HUES48 (cell line): ENCODE data around the gene RBMS1.
A peak's percentile ranks its signal among the peaks of the same experiment; 100 is the strongest.

Source experiments
- H3K27ac ChIP-seq: one replicate; pipeline ENCODE4 v1.7.0; 2013; ENCODE audit warnings: low read depth, low read length, inconsistent platforms
- H3K27me3 ChIP-seq: 2 replicates; pipeline ENCODE4 v1.6.1; 2013; ENCODE audit warnings: mild to moderate bottlenecking, low read length; ENCODE audit not compliant: control insufficient read depth, insufficient read depth
- H3K36me3 ChIP-seq: 2 replicates; pipeline ENCODE4 v1.6.1; 2013; ENCODE audit warnings: low read length; ENCODE audit not compliant: control insufficient read depth, insufficient read depth
- H3K4me1 ChIP-seq: 2 replicates; pipeline ENCODE4 v1.6.1; 2013; ENCODE audit warnings: mild to moderate bottlenecking, low read length; ENCODE audit not compliant: control insufficient read depth, insufficient read depth
- H3K4me3 ChIP-seq: 2 replicates; pipeline ENCODE4 v1.5.1; 2013; ENCODE audit warnings: mild to moderate bottlenecking, low read depth, low read length
- H3K9ac ChIP-seq: 2 replicates; pipeline ENCODE4 v1.6.1; 2013; ENCODE audit warnings: mild to moderate bottlenecking, low read depth, low read length, moderate library complexity
- H3K9me3 ChIP-seq: 2 replicates; pipeline ENCODE4 v1.6.1; 2013; ENCODE audit warnings: low read length; ENCODE audit not compliant: control insufficient read depth, insufficient read depth

RBMS1 gene

GRCh38 chr2:160493227-160494028, at the start of gene RBMS1:
Gene RBMS1, minus strand, starts transcription at chr2:160493807. Its CDS starts 444 bp downstream, at chr2:160493363.
- Histone ChIP-seq H3K4me1 (peaks cover 42% of the 10 kb centered on the region), H3K9ac (peak within 1 kb of the TSS; percentile 76), H3K4me3 (peak within 1 kb of the TSS; percentile 84), H3K36me3 (no peaks in the 10 kb centered on the region), H3K27ac (peak within 1 kb of the TSS; percentile 92), H3K27me3 (no peaks in the 10 kb centered on the region; the same call in 1 of the 2 replicates), H3K9me3 (no peaks in the 10 kb centered on the region)

- Histone ChIP-seq H3K9me3 (no peaks in the 10 kb centered on the region), H3K4me3 (no peak overlapping the region), H3K36me3 (no peaks in the 10 kb centered on the region), H3K4me1 (peaks cover 4% of the 10 kb centered on the region; the same call in 1 of the 2 replicates), H3K9ac (no peak overlapping the region), H3K27me3 (no peaks in the 10 kb centered on the region), H3K27ac (no peak overlapping the region)
These were observed 48.1 kb upstream of the RBMS1 start for GRCh38 chr2:160541745-160542144.

GRCh38 chr2:160538559-160539355, 45.1 kb upstream of the RBMS1 start:
- no peak overlapping the region for H3K9ac ChIP-seq
- no peak overlapping the region for H3K4me3 ChIP-seq
- no peaks in the 10 kb centered on the region for H3K27me3 ChIP-seq
- H3K27ac ChIP-seq: no peak overlapping the region
- H3K36me3 ChIP-seq: no peaks in the 10 kb centered on the region
- peaks cover 4% of the 10 kb centered on the region; the same call in 1 of the 2 replicates for H3K4me1 ChIP-seq
- no peaks in the 10 kb centered on the region for H3K9me3 ChIP-seq

GRCh38 chr2:160538115-160538514, 44.5 kb upstream of the RBMS1 start:
- H3K4me3 ChIP-seq: no peak overlapping the region
- no peaks in the 10 kb centered on the region for H3K9me3 ChIP-seq
- H3K36me3 ChIP-seq: no peaks in the 10 kb centered on the region
- no peaks in the 10 kb centered on the region for H3K27me3 ChIP-seq
- H3K27ac ChIP-seq: no peak overlapping the region
- H3K4me1 ChIP-seq: peaks cover 4% of the 10 kb centered on the region; the same call in 1 of the 2 replicates
- H3K9ac ChIP-seq: no peak overlapping the region

GRCh38 chr2:160534996-160535395, 41.4 kb upstream of the RBMS1 start:
- Histone ChIP-seq H3K9me3 (no peaks in the 10 kb centered on the region), H3K4me3 (no peak overlapping the region), H3K27me3 (no peaks in the 10 kb centered on the region), H3K27ac (no peak overlapping the region), H3K4me1 (no peaks in the 10 kb centered on the region), H3K36me3 (no peaks in the 10 kb centered on the region), H3K9ac (no peak overlapping the region)

DNA sequence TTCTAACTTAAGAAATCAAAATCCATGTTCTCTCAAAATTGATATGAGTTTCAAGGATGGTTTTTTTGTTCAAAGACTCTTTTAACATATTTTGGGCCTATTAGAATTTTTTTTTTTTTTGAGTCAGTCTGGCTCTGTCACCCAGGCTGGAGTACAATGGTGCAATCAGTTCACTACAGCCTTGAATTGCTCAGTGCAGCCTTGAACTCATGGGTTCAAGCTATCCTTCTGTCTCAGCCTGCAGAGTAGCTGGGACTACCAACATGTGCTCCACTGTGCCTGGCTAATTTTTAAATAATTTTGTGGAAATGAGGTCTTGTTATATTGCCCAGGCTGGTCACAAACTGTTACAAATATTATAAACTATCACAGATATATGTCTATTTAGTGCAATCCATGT, 40.6 kb upstream of the RBMS1 start:
- H3K4me3 ChIP-seq: no peak overlapping the region
- no peak overlapping the region for H3K27ac ChIP-seq
- H3K36me3 ChIP-seq: no peaks in the 10 kb centered on the region
- no peaks in the 10 kb centered on the region for H3K27me3 ChIP-seq
- no peaks in the 10 kb centered on the region for H3K9me3 ChIP-seq
- H3K9ac ChIP-seq: no peak overlapping the region
- no peaks in the 10 kb centered on the region for H3K4me1 ChIP-seq

DNA sequence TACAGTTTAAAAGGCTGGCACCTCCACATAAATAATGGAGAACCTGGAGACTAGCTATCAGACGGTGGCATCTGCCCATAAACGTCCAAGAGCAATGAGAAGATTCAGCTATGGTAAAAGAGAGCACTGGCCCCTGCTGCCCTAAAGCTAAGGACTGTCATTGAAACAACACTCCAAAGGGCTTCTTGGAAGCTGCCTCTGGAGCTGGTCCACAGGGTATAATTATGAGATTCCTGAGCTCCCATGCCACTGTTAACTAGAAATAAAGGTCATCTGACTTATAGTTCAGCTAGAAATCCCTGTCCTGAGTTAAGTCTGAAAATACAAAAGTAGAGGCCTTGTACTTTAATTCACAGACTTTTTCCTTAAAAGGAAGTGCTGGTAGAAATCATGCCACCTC, 39.9 kb upstream of the RBMS1 start:
- H3K27ac ChIP-seq: no peak overlapping the region
- H3K36me3 ChIP-seq: no peaks in the 10 kb centered on the region
- H3K9me3 ChIP-seq: no peaks in the 10 kb centered on the region
- H3K4me3 ChIP-seq: no peak overlapping the region
- no peaks in the 10 kb centered on the region for H3K4me1 ChIP-seq
- no peaks in the 10 kb centered on the region for H3K27me3 ChIP-seq
- no peak overlapping the region for H3K9ac ChIP-seq

- Histone ChIP-seq H3K27me3 (no peaks in the 10 kb centered on the region), H3K9ac (no peak overlapping the region), H3K27ac (no peak overlapping the region), H3K36me3 (no peaks in the 10 kb centered on the region), H3K9me3 (no peaks in the 10 kb centered on the region), H3K4me1 (no peaks in the 10 kb centered on the region), H3K4me3 (no peak overlapping the region)
These were observed 38.8 kb upstream of the RBMS1 start for GRCh38 chr2:160532388-160532787.

DNA sequence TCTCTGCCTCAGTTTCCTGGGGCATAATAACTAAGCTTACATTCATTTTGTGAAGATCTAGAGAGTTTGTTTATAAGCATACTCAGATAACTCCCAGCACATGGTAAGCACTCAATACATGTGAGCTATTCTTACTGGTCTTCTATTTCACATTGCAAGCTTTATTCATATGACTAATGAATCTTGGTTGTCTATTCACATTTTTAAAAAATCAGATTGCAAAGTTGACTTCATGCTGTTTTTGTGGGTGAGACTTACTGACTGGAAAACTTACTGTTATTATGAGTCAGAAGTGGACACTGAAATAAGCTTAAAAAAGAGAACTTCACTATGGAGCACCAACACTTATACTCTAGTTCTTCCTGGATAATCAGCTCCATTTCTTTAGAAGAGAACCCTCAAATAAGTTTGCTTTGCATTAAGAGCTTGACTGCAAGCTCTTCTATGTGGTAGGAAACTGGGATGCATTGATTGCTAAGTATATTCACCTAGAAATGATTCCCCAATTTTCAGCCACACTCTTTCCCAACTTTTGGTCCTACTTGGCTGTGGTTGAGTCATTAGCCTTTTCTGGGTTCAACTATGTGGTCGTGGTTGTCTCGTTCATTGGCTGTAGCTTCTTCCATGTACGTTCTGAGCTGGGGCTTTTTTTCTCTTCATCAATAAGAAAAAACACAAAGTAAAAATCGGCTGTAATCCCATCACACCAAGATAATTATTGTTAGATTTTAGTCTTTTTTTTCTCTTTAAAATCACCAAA, 29.5 kb upstream of the RBMS1 start:
- Histone ChIP-seq H3K4me1 (no peaks in the 10 kb centered on the region), H3K27ac (no peak overlapping the region), H3K9me3 (no peaks in the 10 kb centered on the region), H3K27me3 (no peaks in the 10 kb centered on the region), H3K4me3 (no peak overlapping the region), H3K9ac (no peak overlapping the region), H3K36me3 (no peaks in the 10 kb centered on the region)

GRCh38 chr2:160517731-160518130, 24.1 kb upstream of the RBMS1 start:
- Histone ChIP-seq H3K9ac (no peak overlapping the region), H3K27me3 (no peaks in the 10 kb centered on the region), H3K27ac (no peak overlapping the region), H3K9me3 (no peaks in the 10 kb centered on the region), H3K36me3 (no peaks in the 10 kb centered on the region), H3K4me1 (peaks cover 10% of the 10 kb centered on the region), H3K4me3 (no peak overlapping the region)
